HepG2 (cell line): ENCODE data around the gene KRT12. TPM values are rescaled to one million over a fixed set of nuclear protein-coding genes. Genes with fewer than 3 reads are reported as not detected.

Source experiments
- EP300 ChIP-seq, 3 experiments: sonication (generic) in 1 of 3; formaldehyde crosslinking in 1 of 3; IDR thresholded peaks; 2 replicates each; pipeline versions ENCODE4 v1.5.1 to v1.6.1; 2011 to 2020; ENCODE audit warnings: low read depth in 2 of 3, low read length in 2 of 3, borderline replicate concordance in 1 of 3, improper control_type of control experiment in 1 of 3, mild to moderate bottlenecking in 1 of 3, missing genetic modification reagents in 1 of 3, moderate library complexity in 1 of 3
- FIP1L1 ChIP-seq: fragments of 200-400 bp; formaldehyde crosslinking; IDR thresholded peaks from 2 replicates; pipeline ENCODE4 v1.6.1; 2018; ENCODE audit warnings: low read depth, mild to moderate bottlenecking, low read length, moderate library complexity, borderline replicate concordance; ENCODE audit not compliant: insufficient read depth
- GATAD1 ChIP-seq: IDR thresholded peaks from 2 replicates; pipeline ENCODE4 v1.6.1; 2016; ENCODE audit warnings: missing genetic modification reagents, missing compliant biosample characterization
- GTF3A ChIP-seq: sonication (generic); formaldehyde crosslinking; conservative IDR thresholded peaks from 2 replicates; pipeline ENCODE4 v1.4.0; 2020; ENCODE audit warnings: mild to moderate bottlenecking, missing genetic modification reagents
- GZF1 ChIP-seq: sonication (generic); formaldehyde crosslinking; IDR thresholded peaks from 2 replicates; pipeline ENCODE4 v1.5.1; 2020; ENCODE audit warnings: mild to moderate bottlenecking, missing genetic modification reagents
- HIVEP1 ChIP-seq: sonication (generic); formaldehyde crosslinking; IDR thresholded peaks from 2 replicates; pipeline ENCODE4 v1.4.0; 2020; ENCODE audit warnings: mild to moderate bottlenecking, missing genetic modification reagents
- KLF9 ChIP-seq: IDR thresholded peaks from 2 replicates; pipeline ENCODE4 v1.6.1; 2016; ENCODE audit warnings: low read depth
- MXD4 ChIP-seq: IDR thresholded peaks from 2 replicates; pipeline ENCODE4 v1.6.1; 2016; ENCODE audit warnings: mild to moderate bottlenecking, missing biosample characterization, missing genetic modification reagents
- SMAD1 ChIP-seq: sonication (generic); formaldehyde crosslinking; IDR thresholded peaks from 2 replicates; pipeline ENCODE4 v1.4.0; 2020; ENCODE audit warnings: missing genetic modification reagents, low read depth, mild to moderate bottlenecking, borderline replicate concordance
- SOX6 ChIP-seq, 2 experiments: fragments of 450-650 bp in 1 of 2; sonication (generic) in 1 of 2; formaldehyde crosslinking in 1 of 2; IDR thresholded peaks; 2 replicates each; pipeline versions ENCODE4 v1.4.0 to v1.6.1; 2017 to 2020; ENCODE audit warnings: antibody characterized with exemption in 1 of 2, mild to moderate bottlenecking in 1 of 2, missing genetic modification reagents in 1 of 2
- ZMYM3 ChIP-seq: sonication (generic); formaldehyde crosslinking; IDR thresholded peaks from 2 replicates; pipeline ENCODE4 v1.5.1; 2020; ENCODE audit warnings: mild to moderate bottlenecking, missing genetic modification reagents
- ZNF232 ChIP-seq: sonication (generic); formaldehyde crosslinking; IDR thresholded peaks from 2 replicates; pipeline ENCODE4 v1.4.0; 2020; ENCODE audit warnings: missing genetic modification reagents, borderline replicate concordance
- ZNF460 ChIP-seq: sonication (generic); formaldehyde crosslinking; IDR thresholded peaks from 2 replicates; pipeline ENCODE4 v1.5.1; 2020; ENCODE audit warnings: missing genetic modification reagents, mild to moderate bottlenecking, borderline replicate concordance
- ZNF556 ChIP-seq: sonication (generic); formaldehyde crosslinking; IDR thresholded peaks from 2 replicates; pipeline ENCODE4 v1.4.0; 2020; ENCODE audit warnings: mild to moderate bottlenecking, missing genetic modification reagents, borderline replicate concordance
- ZNF775 ChIP-seq: sonication (generic); formaldehyde crosslinking; IDR thresholded peaks from 2 replicates; pipeline ENCODE4 v1.4.0; 2020; ENCODE audit warnings: missing genetic modification reagents, mild to moderate bottlenecking, moderate library complexity, borderline replicate concordance
- ZNF780A ChIP-seq: sonication (generic); formaldehyde crosslinking; IDR thresholded peaks from 2 replicates; pipeline ENCODE4 v1.8.0; 2022; ENCODE audit warnings: mild to moderate bottlenecking, missing genetic modification reagents, moderate library complexity
- ZNF83 ChIP-seq: sonication (generic); formaldehyde crosslinking; IDR thresholded peaks from 2 replicates; pipeline ENCODE4 v1.4.0; 2020; ENCODE audit warnings: missing genetic modification reagents, mild to moderate bottlenecking, borderline replicate concordance
- polyA plus RNA-seq, 8 experiments: library from polyadenylated mRNA; depleted of rRNA in 3 of 8; stranded (reverse) in 7 of 8; unstranded in 1 of 8; fragments of >200 nt; fragmentation: Illumina TruSeq in 4 of 8; extraction: Trizol in 4 of 8; gene quantifications; 2 replicates each; pipeline versions ENCODE4 v1.2.1 to v1.2.3, GENCODE V29; 2011 to 2016; ENCODE audit warnings: low read depth in 4 of 8, missing spikeins in 1 of 8, mixed read lengths in 1 of 8; ENCODE audit not compliant: insufficient read depth in 1 of 8
- total RNA-seq, 5 experiments: library from RNA; depleted of rRNA; stranded (reverse); fragments of >200 nt; fragmentation: Illumina TruSeq; extraction: Trizol; gene quantifications; 2 replicates each; pipeline ENCODE4 v1.2.3, GENCODE V29; 2016; ENCODE audit warnings: low read depth in 1 of 5
- TF ChIP-seq, protein P1 (sequence below): sonication (generic); formaldehyde crosslinking; IDR thresholded peaks from 2 replicates; pipeline ENCODE4 v1.4.0; 2020; ENCODE audit warnings: mild to moderate bottlenecking, low read depth, missing genetic modification reagents
- TF ChIP-seq, protein P2 (sequence below): sonication (generic); formaldehyde crosslinking; IDR thresholded peaks from 2 replicates; pipeline ENCODE4 v1.4.0; 2020; ENCODE audit warnings: mild to moderate bottlenecking, missing genetic modification reagents
- TF ChIP-seq, protein P3 (sequence below): sonication (generic); formaldehyde crosslinking; IDR thresholded peaks from 2 replicates; pipeline ENCODE4 v1.5.1; 2020; ENCODE audit warnings: mild to moderate bottlenecking, missing genetic modification reagents, borderline replicate concordance

Gene KRT12
- total and polyA plus RNA-seq, 2 of the 13 experiments (the other 11 are each of a cell fraction or from before 2014, with no cell fraction given) = 0.07 to 0.09 TPM

DNA sequence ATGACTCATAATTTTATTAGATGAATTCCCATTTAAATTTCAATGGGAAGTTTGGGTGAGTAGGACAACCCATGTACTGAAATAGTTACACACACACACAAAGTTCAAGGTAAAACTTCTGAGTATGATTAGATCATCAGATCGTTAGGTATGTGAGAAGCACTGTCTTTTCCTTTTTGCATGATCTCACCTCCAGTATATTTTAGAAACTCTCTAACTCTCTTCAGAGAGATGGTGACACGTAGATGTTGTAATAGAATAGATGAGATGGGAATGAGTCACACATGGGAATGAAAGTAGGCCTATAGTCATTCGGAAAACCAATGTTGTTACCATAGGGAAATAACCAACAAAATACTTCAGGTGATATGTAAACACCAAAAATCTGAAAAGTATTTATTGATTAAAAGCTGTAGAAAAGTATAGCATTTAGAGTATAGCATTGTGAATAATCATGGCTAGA is 48.2 kb upstream of the KRT12 start (continued):
- no peak for TF ChIP-seq SOX6 (IDR thresholded peaks at IDR 0.05)
- TF ChIP-seq SOX6 (CRISPR knock-in tag; IDR thresholded peaks at IDR 0.05) = peak; percentile 53; the same call in 1 of the 2 replicates
- TF ChIP-seq GATAD1 = no peak; the same call in 1 of the 2 replicates
- no peak for TF ChIP-seq ZMYM3 (CRISPR knock-in tag)
- peak; percentile 12 to 79; a peak in 1 of 4 replicates for TF ChIP-seq EP300 (IDR thresholded peaks at IDR 0.05; ENCODE audit: low read depth in 2 of 2, low read length in 2 of 2)
- TF ChIP-seq EP300 (CRISPR knock-in tag; IDR thresholded peaks at IDR 0.05; ENCODE audit: borderline replicate concordance) = peak; percentile 78
- TF ChIP-seq, protein P1, sequence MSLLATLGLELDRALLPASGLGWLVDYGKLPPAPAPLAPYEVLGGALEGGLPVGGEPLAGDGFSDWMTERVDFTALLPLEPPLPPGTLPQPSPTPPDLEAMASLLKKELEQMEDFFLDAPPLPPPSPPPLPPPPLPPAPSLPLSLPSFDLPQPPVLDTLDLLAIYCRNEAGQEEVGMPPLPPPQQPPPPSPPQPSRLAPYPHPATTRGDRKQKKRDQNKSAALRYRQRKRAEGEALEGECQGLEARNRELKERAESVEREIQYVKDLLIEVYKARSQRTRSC (CRISPR knock-in tag) = no peak
- TF ChIP-seq ZNF775 = no peak
- no peak for TF ChIP-seq FIP1L1
- no peak for TF ChIP-seq HIVEP1 (CRISPR knock-in tag)
- TF ChIP-seq SMAD1 = no peak
- TF ChIP-seq, protein P2, sequence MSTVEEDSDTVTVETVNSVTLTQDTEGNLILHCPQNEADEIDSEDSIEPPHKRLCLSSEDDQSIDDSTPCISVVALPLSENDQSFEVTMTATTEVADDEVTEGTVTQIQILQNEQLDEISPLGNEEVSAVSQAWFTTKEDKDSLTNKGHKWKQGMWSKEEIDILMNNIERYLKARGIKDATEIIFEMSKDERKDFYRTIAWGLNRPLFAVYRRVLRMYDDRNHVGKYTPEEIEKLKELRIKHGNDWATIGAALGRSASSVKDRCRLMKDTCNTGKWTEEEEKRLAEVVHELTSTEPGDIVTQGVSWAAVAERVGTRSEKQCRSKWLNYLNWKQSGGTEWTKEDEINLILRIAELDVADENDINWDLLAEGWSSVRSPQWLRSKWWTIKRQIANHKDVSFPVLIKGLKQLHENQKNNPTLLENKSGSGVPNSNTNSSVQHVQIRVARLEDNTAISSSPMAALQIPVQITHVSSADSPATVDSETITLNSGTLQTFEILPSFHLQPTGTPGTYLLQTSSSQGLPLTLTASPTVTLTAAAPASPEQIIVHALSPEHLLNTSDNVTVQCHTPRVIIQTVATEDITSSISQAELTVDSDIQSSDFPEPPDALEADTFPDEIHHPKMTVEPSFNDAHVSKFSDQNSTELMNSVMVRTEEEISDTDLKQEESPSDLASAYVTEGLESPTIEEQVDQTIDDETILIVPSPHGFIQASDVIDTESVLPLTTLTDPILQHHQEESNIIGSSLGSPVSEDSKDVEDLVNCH (CRISPR knock-in tag) = no peak
- TF ChIP-seq GTF3A (CRISPR knock-in tag) = no peak
- no peak for TF ChIP-seq ZNF556 (CRISPR knock-in tag)
- TF ChIP-seq KLF9 (CRISPR knock-in tag) = no peak
- TF ChIP-seq ZNF460 (CRISPR knock-in tag) = no peak
- TF ChIP-seq MXD4 (CRISPR knock-in tag) = no peak
- no peak for TF ChIP-seq ZNF232 (CRISPR knock-in tag)
- TF ChIP-seq ZNF780A (CRISPR knock-in tag) = no peak
- no peak for TF ChIP-seq ZNF83 (CRISPR knock-in tag)
- TF ChIP-seq, protein P3, sequence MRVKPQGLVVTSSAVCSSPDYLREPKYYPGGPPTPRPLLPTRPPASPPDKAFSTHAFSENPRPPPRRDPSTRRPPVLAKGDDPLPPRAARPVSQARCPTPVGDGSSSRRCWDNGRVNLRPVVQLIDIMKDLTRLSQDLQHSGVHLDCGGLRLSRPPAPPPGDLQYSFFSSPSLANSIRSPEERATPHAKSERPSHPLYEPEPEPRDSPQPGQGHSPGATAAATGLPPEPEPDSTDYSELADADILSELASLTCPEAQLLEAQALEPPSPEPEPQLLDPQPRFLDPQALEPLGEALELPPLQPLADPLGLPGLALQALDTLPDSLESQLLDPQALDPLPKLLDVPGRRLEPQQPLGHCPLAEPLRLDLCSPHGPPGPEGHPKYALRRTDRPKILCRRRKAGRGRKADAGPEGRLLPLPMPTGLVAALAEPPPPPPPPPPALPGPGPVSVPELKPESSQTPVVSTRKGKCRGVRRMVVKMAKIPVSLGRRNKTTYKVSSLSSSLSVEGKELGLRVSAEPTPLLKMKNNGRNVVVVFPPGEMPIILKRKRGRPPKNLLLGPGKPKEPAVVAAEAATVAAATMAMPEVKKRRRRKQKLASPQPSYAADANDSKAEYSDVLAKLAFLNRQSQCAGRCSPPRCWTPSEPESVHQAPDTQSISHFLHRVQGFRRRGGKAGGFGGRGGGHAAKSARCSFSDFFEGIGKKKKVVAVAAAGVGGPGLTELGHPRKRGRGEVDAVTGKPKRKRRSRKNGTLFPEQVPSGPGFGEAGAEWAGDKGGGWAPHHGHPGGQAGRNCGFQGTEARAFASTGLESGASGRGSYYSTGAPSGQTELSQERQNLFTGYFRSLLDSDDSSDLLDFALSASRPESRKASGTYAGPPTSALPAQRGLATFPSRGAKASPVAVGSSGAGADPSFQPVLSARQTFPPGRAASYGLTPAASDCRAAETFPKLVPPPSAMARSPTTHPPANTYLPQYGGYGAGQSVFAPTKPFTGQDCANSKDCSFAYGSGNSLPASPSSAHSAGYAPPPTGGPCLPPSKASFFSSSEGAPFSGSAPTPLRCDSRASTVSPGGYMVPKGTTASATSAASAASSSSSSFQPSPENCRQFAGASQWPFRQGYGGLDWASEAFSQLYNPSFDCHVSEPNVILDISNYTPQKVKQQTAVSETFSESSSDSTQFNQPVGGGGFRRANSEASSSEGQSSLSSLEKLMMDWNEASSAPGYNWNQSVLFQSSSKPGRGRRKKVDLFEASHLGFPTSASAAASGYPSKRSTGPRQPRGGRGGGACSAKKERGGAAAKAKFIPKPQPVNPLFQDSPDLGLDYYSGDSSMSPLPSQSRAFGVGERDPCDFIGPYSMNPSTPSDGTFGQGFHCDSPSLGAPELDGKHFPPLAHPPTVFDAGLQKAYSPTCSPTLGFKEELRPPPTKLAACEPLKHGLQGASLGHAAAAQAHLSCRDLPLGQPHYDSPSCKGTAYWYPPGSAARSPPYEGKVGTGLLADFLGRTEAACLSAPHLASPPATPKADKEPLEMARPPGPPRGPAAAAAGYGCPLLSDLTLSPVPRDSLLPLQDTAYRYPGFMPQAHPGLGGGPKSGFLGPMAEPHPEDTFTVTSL (CRISPR knock-in tag) = peak; percentile 16; the same call in 1 of the 2 replicates
- TF ChIP-seq GZF1 (CRISPR knock-in tag) = no peak
